DND-41 (cell line): ENCODE results near the gene PYCR2.
"Not testable (repeated sequence)": the region's sequence is repeated elsewhere in the genome, so short reads cannot be mapped to it uniquely, and the experiment has no call there.

ENCODE experiments used
- ATAC-seq: fragments of 200-7000 bp; cut with Tn5 transposase; 3 replicates; pipeline ENCODE4 v1.9.1; 2021; ENCODE audit warnings: low read depth; ENCODE audit not compliant: insufficient read depth
- DNase-seq: peaks from one replicate; pipeline ENCODE4 v3.0.0-alpha.2; 2020
- H2AFZ ChIP-seq: 2 replicates; pipeline ENCODE4 v1.6.0; 2012; ENCODE audit warnings: low read depth, low read length
- H3K27ac ChIP-seq: 2 replicates; pipeline ENCODE4 v1.5.1; 2012; ENCODE audit warnings: low read length, inconsistent platforms
- H3K27me3 ChIP-seq: fragments of 200-600 bp; sonication (generic); 2 replicates; pipeline ENCODE4 v1.6.0; 2012; ENCODE audit warnings: low read length, mild to moderate bottlenecking, inconsistent platforms; ENCODE audit not compliant: insufficient read depth, poor library complexity
- H3K36me3 ChIP-seq: 2 replicates; pipeline ENCODE4 v1.5.1; 2012; ENCODE audit warnings: low read length, inconsistent platforms; ENCODE audit not compliant: insufficient read depth
- H3K4me1 ChIP-seq: 2 replicates; pipeline ENCODE4 v1.5.1; 2012; ENCODE audit warnings: mild to moderate bottlenecking, low read length; ENCODE audit not compliant: insufficient read depth
- H3K4me2 ChIP-seq: 2 replicates; pipeline ENCODE4 v1.6.0; 2012; ENCODE audit warnings: mild to moderate bottlenecking, moderate library complexity, low read length, inconsistent platforms; ENCODE audit not compliant: insufficient read depth
- H3K4me3 ChIP-seq, 2 experiments: fragments of 200-600 bp in 1 of 2; shearing (Covaris generic) in 1 of 2; 2 replicates each; pipeline ENCODE4 v1.5.1; 2012 to 2016; ENCODE audit warnings: inconsistent platforms in 2 of 2, low read length in 2 of 2, mild to moderate bottlenecking in 2 of 2, low read depth in 1 of 2, moderate library complexity in 1 of 2
- H3K79me2 ChIP-seq: 2 replicates; pipeline ENCODE4 v1.6.0; 2012; ENCODE audit warnings: low read length, inconsistent platforms; ENCODE audit not compliant: insufficient read depth
- H3K9ac ChIP-seq: 2 replicates; pipeline ENCODE4 v1.6.0; 2012; ENCODE audit warnings: low read depth, mild to moderate bottlenecking, inconsistent platforms, low read length, moderate library complexity
- H3K9me3 ChIP-seq: 2 replicates; pipeline ENCODE4 v1.5.1; 2012; ENCODE audit warnings: low read length, moderate library complexity, mild to moderate bottlenecking, inconsistent platforms; ENCODE audit not compliant: insufficient read depth, severe bottlenecking
- H4K20me1 ChIP-seq: 2 replicates; pipeline ENCODE4 v1.6.0; 2012; ENCODE audit warnings: low read length; ENCODE audit not compliant: insufficient read depth
- EZH2 ChIP-seq: IDR thresholded peaks from 3 replicates; pipeline ENCODE4 v1.6.1; 2012; ENCODE audit warnings: borderline replicate concordance, low read depth, mild to moderate bottlenecking, moderate library complexity, low read length, inconsistent platforms; ENCODE audit not compliant: severe bottlenecking
- TF ChIP-seq, protein P1 (sequence below): IDR thresholded peaks from 2 replicates; pipeline ENCODE4 v1.5.1; 2012; ENCODE audit warnings: borderline replicate concordance, low read length, moderate library complexity, mild to moderate bottlenecking; ENCODE audit not compliant: poor library complexity, severe bottlenecking; ENCODE audit errors: extremely low read depth

The PYCR2 gene

DNA sequence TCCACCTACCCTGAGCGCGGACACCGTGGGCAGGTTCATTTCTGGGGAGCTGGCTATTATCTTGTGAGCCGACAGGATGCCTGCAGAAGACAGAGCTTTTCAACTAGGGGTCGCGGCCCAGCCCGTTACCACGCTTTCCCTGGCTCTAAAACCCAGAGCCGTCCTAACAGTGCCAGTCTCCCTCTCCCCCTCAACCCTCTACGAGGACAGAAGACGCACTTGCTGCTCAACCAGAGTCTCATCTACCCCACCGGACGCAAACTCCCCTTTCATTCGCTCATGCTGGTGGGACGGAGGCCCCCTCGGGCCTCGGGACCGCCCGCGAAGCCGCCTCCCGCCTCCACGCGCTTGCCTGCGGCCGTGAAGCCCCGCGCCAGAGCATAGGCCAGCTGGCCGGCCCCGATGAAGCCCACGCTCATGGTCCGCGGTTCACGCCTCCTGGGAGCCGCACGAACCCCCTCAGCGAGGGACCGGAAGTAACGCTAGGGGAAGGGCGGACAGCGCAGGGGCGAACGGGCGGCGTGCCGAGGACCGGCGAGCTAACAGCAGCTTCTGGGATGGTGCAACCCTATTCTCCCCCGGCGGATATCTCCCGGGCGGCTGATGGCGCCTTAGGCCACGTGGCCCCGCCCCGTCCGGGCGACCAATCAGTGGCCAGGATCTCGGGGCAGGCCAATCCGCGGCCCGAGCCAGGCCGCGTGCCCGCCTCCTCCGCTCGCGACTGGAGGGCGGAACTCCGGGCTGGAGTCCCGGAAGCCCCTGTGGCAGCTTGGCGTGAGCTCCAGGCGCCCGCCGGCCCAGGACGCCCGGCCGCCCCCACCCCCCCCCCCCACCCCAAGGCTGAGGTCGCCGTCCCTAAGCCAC lies at the start of gene PYCR2:
Gene PYCR2 (minus strand): TSS at position 559 of the 864 bp plus-strand sequence. CDS start 140 bp downstream, at position 419.
- peaks cover 53% of the 10 kb centered on the region for H3K4me1 ChIP-seq
- peaks cover 20% of the 10 kb centered on the region for H4K20me1 ChIP-seq
- peak within 1 kb of the TSS; percentile 95 for H2AFZ ChIP-seq
- TF ChIP-seq, protein P1, sequence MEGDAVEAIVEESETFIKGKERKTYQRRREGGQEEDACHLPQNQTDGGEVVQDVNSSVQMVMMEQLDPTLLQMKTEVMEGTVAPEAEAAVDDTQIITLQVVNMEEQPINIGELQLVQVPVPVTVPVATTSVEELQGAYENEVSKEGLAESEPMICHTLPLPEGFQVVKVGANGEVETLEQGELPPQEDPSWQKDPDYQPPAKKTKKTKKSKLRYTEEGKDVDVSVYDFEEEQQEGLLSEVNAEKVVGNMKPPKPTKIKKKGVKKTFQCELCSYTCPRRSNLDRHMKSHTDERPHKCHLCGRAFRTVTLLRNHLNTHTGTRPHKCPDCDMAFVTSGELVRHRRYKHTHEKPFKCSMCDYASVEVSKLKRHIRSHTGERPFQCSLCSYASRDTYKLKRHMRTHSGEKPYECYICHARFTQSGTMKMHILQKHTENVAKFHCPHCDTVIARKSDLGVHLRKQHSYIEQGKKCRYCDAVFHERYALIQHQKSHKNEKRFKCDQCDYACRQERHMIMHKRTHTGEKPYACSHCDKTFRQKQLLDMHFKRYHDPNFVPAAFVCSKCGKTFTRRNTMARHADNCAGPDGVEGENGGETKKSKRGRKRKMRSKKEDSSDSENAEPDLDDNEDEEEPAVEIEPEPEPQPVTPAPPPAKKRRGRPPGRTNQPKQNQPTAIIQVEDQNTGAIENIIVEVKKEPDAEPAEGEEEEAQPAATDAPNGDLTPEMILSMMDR: peak; percentile 11
- no peak for TF ChIP-seq EZH2
- H3K79me2 ChIP-seq: peaks cover 36% of the 10 kb centered on the region
- DNase-seq: peak; percentile 96
- ATAC-seq: peak; percentile 92
- H3K4me2 ChIP-seq: peak within 1 kb of the TSS; percentile 94
- H3K9me3 ChIP-seq: no peaks in the 10 kb centered on the region
- H3K36me3 ChIP-seq: peaks cover 35% of the 10 kb centered on the region
- H3K4me3 ChIP-seq: peak within 1 kb of the TSS; percentile 96 to 99
- no peaks in the 10 kb centered on the region for H3K27me3 ChIP-seq
- peak within 1 kb of the TSS; percentile 96 for H3K27ac ChIP-seq
- H3K9ac ChIP-seq: peak within 1 kb of the TSS; percentile 100

DNA sequence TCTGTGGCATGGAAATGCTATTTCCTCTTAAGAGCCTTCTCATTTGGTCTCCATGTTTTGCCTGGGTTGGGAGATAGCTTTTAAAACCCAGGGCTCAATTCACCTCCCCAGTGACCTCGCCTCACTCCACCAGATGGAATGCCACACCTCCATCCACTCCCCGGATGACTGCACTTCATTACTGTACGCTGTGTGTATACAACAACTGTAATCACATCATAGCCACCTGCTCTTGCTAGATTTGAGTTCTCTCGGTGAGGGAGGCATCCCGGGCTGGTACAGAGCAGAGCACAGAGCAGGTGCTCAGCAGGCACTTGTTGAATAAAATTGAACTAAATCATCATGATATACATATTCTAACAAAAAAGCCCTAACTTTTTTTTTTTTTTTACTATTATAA lies 49.1 kb upstream of the PYCR2 start:
- Histone ChIP-seq H3K36me3 (no peaks in the 10 kb centered on the region; the same call in 1 of the 2 replicates), H3K27ac (no peak overlapping the region), H3K9me3 (no peaks in the 10 kb centered on the region), H3K4me2 (no peak overlapping the region), H4K20me1 (no peaks in the 10 kb centered on the region), H2AFZ (no peak overlapping the region), H3K4me1 (peaks cover 3% of the 10 kb centered on the region), H3K9ac (no peak overlapping the region), H3K79me2 (no peaks in the 10 kb centered on the region), H3K27me3 (no peaks in the 10 kb centered on the region), H3K4me3 (no peak overlapping the region)
- ATAC-seq (no peak), DNase-seq (no peak)
- no peak for TF ChIP-seq EZH2
- TF ChIP-seq, protein P1: no peak

DNA sequence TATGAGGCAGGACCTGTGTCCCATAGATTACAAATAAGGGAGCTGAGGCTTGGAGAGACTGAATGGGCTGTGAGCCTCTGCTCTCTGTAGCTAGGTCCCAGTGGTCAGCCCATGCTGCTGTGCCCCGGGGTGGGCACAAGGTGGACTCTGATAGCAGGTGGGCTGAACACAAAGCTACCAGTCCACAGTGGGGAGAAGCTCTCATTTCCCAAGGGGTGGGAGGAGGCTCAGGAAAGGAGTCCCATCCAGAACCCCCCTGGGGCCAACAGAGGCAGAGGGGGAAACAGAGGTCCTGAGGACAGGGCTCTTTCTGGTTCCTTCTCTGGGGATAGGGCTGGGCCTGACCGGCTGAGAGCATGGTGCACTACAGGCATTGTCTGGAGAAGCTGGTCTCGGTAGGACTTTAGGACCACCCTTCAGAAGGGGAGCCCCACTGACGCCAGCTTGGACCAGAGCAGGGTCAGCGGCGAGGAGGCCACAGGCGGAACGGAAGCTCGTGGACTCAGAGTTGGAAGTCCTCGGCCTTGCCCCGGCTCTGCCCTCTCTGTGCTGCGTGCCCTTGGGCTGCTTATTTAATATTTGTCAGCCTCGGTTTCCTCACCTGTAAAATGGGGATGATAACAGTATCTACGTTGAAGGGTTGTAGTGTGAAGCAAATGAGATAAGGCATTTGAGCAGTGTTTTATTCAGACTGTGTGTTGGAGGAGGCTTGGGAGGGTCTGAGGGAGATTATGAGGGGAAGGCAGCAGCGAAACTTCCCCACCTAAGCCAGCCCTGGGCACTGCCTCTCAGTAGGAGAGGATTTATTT lies 48.5 kb upstream of the PYCR2 start:
- Histone ChIP-seq H3K4me2 (no peak overlapping the region), H3K9ac (no peak overlapping the region), H3K36me3 (no peaks in the 10 kb centered on the region; the same call in 1 of the 2 replicates), H3K4me3 (no peak overlapping the region), H4K20me1 (no peaks in the 10 kb centered on the region), H3K27ac (no peak overlapping the region), H3K4me1 (peaks cover 3% of the 10 kb centered on the region), H2AFZ (no peak overlapping the region), H3K27me3 (no peaks in the 10 kb centered on the region), H3K9me3 (no peaks in the 10 kb centered on the region), H3K79me2 (no peaks in the 10 kb centered on the region)
- DNase-seq (no peak), ATAC-seq (no peak)
- no peak for TF ChIP-seq EZH2
- TF ChIP-seq, protein P1: no peak

DNA sequence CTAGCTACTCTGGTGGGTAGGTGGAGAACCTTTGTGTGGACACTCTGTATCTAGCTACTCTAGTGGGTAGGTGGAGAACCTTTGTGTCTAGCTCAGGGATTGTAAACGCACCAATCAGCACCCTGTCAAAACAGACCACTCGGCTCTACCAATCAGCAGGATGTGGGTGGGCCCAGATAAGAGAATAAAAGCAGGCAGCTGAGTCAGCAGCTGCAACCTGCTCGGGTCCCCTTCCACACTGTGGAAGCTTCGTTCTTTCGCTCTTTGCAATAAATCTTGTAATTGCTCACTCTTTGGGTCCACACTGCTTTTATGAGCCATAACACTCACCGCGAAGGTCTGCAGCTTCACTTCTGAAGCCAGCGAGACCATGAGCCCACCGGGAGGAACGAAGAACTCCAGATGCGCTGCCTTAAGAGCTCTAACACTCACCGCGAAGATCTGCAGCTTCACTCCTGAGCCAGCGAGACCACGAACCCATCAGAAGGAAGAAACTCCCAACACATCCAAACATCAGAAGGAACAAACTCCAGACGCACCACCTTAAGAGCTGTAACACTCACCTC lies 46.6 kb upstream of the PYCR2 start:
- not testable (repeated sequence) for H3K36me3 ChIP-seq, H2AFZ ChIP-seq, H3K4me2 ChIP-seq, H3K4me1 ChIP-seq, H3K4me3 ChIP-seq, H3K9ac ChIP-seq, H4K20me1 ChIP-seq, H3K27ac ChIP-seq, H3K9me3 ChIP-seq, H3K27me3 ChIP-seq, ATAC-seq, H3K79me2 ChIP-seq
- DNase-seq: peak; percentile 21

DNA sequence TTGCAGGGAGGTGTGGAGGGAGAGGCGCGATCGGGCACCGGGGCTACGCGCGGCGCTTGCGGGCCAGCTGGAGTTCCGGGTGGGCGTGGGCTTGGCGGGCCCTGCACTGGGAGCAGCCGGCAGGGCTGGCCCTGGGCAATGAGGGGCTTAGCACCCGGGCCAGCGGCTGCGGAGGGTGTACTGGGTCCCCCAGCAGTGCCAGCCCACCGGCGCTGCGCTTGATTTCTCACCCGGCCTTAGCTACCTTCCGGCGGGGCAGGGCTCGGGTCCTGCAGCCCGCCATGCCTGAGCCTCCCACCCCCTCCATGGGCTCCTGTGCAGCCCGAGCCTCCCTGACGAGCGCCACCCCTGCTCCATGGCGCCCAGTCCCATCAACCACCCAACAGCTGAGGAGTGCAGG lies 45.7 kb upstream of the PYCR2 start:
- not testable (repeated sequence) for H3K79me2 ChIP-seq, H3K9me3 ChIP-seq, H3K9ac ChIP-seq, H3K36me3 ChIP-seq, ATAC-seq, H3K4me2 ChIP-seq, H3K4me1 ChIP-seq, H4K20me1 ChIP-seq, H2AFZ ChIP-seq, H3K4me3 ChIP-seq, H3K27ac ChIP-seq, H3K27me3 ChIP-seq, DNase-seq
